ENCODE results near the gene ZFP36L1. TPM values are rescaled to one million over a fixed set of nuclear protein-coding genes. Genes with fewer than 3 reads are reported as not detected.
A peak's percentile ranks its signal among the peaks of the same experiment; 100 is the strongest.

ZFP36L1 gene
- total and polyA plus RNA-seq, 9 of the 15 experiments (the other 6 are each of a cell fraction or from before 2014, with no cell fraction given) = 1.3 to 26.6 (median 3.7) TPM

- CTCF ChIA-PET (ENCODE audit: low intra/inter-chr PET ratio) = interaction anchor here (0.9 to 1.9 kb wide), 3 partner anchors 569 to 981 kb away, joined by 4 to 6 read pairs (median 6); no protein-coding TSS in a partner anchor
- intact Hi-C loops (cut with micrococcal nuclease) = loop anchor here (5.0 kb wide), 2 partner anchors 295 to 875 kb away; no protein-coding TSS in a partner anchor
- no peak overlapping the region for H2AFZ ChIP-seq (ENCODE audit: low read depth, low read length)
- H3K4me2 ChIP-seq (ENCODE audit: insufficient read depth, low read length) = no peak overlapping the region
- FAIRE-seq (no peak), DNase-seq (ENCODE audit: extremely low read depth in 1 of 4, low spot score in 3 of 4) (no peak), ATAC-seq (no peak)
- H3K4me3 ChIP-seq = no peak overlapping the region
- H3K9ac ChIP-seq (ENCODE audit: insufficient read depth in 1 of 2, low read depth in 2 of 2, low read length in 2 of 2) = no peak overlapping the region; a peak in 1 of 4 replicates
- TF ChIP-seq KDM5B (IDR thresholded peaks at IDR 0.05; ENCODE audit: insufficient replicate concordance, low read depth, low read length) (no peak), ZKSCAN1 (IDR thresholded peaks at IDR 0.05; ENCODE audit: low read depth, low read length) (peak; percentile 72; the same call in 1 of the 2 replicates)
- BruUV-seq (replicated peaks) = no TSS peak
- POLR2A ChIA-PET = interaction anchor here (0.6 kb wide), 1 partner anchor 107 kb away, joined by 3 read pairs; no protein-coding TSS in a partner anchor
- no peaks in the 10 kb centered on the region for H3K9me1 ChIP-seq (ENCODE audit: control insufficient read depth, insufficient read depth, low read length)
- in situ Hi-C loops (cut with MboI) = no loop called here
- no peak overlapping the region; the same call in 2 of the 3 replicates for H3K27ac ChIP-seq (ENCODE audit: extremely low read depth, low read depth, low read length)
- 63% methylated on average over 1 of the region's 3 CpGs for WGBS (ENCODE audit: insufficient coverage, low coverage, missing lambda C conversion rate)
- no peaks in the 10 kb centered on the region for H4K20me1 ChIP-seq (replicated peaks; ENCODE audit: control insufficient read depth, insufficient read depth, low read length)
- no peaks in the 10 kb centered on the region for H3K36me3 ChIP-seq (ENCODE audit: control insufficient read depth, insufficient read depth, low read length)
- peaks cover 31 to 46% of the 10 kb centered on the region in 2 experiments for H3K4me1 ChIP-seq (replicated peaks in 1 of 2; ENCODE audit: control insufficient read depth in 2 of 2, insufficient read depth in 2 of 2, low read length in 2 of 2)
- peaks cover 5% of the 10 kb centered on the region; the same call in 2 of the 3 replicates for H3K79me2 ChIP-seq (ENCODE audit: control insufficient read depth, insufficient read depth, low read length)
- H3K9me3 ChIP-seq (replicated peaks; ENCODE audit: control insufficient read depth, insufficient read depth, low read depth, low read length) = no peaks in the 10 kb centered on the region
- H3K27me3 ChIP-seq (ENCODE audit: control insufficient read depth in 2 of 2, insufficient read depth in 2 of 2, low read length in 2 of 2) = no peaks in the 10 kb centered on the region
These were observed 24.8 kb upstream of the ZFP36L1 start for GRCh38 chr14:68817506-68818212.

DNA sequence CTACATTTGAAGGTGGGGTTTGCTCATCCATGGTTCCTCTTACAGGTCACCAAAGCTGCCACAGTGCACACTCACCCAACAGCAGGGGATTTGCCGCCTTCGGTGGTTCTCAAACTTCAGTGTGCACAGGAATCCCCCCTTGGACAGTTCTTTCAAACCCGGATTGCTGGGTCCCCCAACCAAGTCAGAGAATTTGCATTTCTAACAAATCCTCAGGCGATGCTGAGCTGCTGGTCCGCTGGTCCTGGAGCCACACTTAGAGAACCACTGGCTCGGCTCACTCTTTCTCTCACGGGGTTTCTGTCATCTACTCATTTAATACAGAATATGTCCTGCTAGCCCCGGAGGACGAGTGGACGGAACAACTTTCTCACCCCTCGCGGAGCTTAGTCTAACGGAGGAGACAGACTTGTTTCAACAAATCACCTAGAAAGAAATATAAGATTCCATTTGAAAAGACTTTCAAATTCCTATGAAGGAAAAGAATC lies 24.1 kb upstream of the ZFP36L1 start:
- no peaks in the 10 kb centered on the region for H3K9me1 ChIP-seq (ENCODE audit: control insufficient read depth, insufficient read depth, low read length)
- peaks cover 31 to 46% of the 10 kb centered on the region in 2 experiments for H3K4me1 ChIP-seq (replicated peaks in 1 of 2; ENCODE audit: control insufficient read depth in 2 of 2, insufficient read depth in 2 of 2, low read length in 2 of 2)
- H3K4me2 ChIP-seq (ENCODE audit: insufficient read depth, low read length) = peak overlapping the region; percentile 67
- FAIRE-seq (no peak), ATAC-seq (no peak), DNase-seq (ENCODE audit: extremely low read depth in 1 of 4, low spot score in 3 of 4) (no peak)
- peaks cover 5% of the 10 kb centered on the region; the same call in 2 of the 3 replicates for H3K79me2 ChIP-seq (ENCODE audit: control insufficient read depth, insufficient read depth, low read length)
- CTCF ChIA-PET (ENCODE audit: low intra/inter-chr PET ratio) = interaction anchor here (0.9 to 1.9 kb wide), 3 partner anchors 568 to 980 kb away, joined by 4 to 6 read pairs (median 6); no protein-coding TSS in a partner anchor
- H3K36me3 ChIP-seq (ENCODE audit: control insufficient read depth, insufficient read depth, low read length) = no peaks in the 10 kb centered on the region
- WGBS (ENCODE audit: insufficient coverage, low coverage, missing lambda C conversion rate) = 46% methylated on average over 13 of the region's 13 CpGs
- H3K27me3 ChIP-seq (ENCODE audit: control insufficient read depth in 2 of 2, insufficient read depth in 2 of 2, low read length in 2 of 2) = no peaks in the 10 kb centered on the region
- H3K9ac ChIP-seq (ENCODE audit: insufficient read depth in 1 of 2, low read depth in 2 of 2, low read length in 2 of 2) = peak overlapping the region; percentile 85 to 94; a peak in 3 of 4 replicates
- no peak overlapping the region for H3K4me3 ChIP-seq
- in situ Hi-C loops (cut with MboI) = no loop called here
- H3K27ac ChIP-seq (ENCODE audit: extremely low read depth, low read depth, low read length) = no peak overlapping the region; the same call in 2 of the 3 replicates
- TF ChIP-seq CC2D1A (IDR thresholded peaks at IDR 0.05) (0 out of 2 replicates have a peak, but pooled peaks have one; percentile 3), MEF2A (IDR thresholded peaks at IDR 0.05; ENCODE audit: control insufficient read depth, low read depth, low read length) (no peak)
- H4K20me1 ChIP-seq (replicated peaks; ENCODE audit: control insufficient read depth, insufficient read depth, low read length) = no peaks in the 10 kb centered on the region
- intact Hi-C loops (cut with micrococcal nuclease) = loop anchor here (1.0 to 5.0 kb wide), 4 partner anchors 101 to 875 kb away; no protein-coding TSS in a partner anchor
- POLR2A ChIA-PET = interaction anchor here (1.2 to 1.6 kb wide), 2 partner anchors 20 to 24 kb away, joined by 4 to 6 read pairs; partner anchors contain the start of gene ZFP36L1
- peak overlapping the region; percentile 77 for H2AFZ ChIP-seq (ENCODE audit: low read depth, low read length)
- no TSS peak for BruUV-seq (replicated peaks)
- H3K9me3 ChIP-seq (replicated peaks; ENCODE audit: control insufficient read depth, insufficient read depth, low read depth, low read length) = no peaks in the 10 kb centered on the region
